Renal cortex interstitium (tissue), 11 donors: ENCODE results near the gene PAX7. TPM values are rescaled to one million over a fixed set of nuclear protein-coding genes. Genes with fewer than 3 reads are reported as not detected.
"Not testable (repeated sequence)": the region's sequence is repeated elsewhere in the genome, so short reads cannot be mapped to it uniquely, and the experiment has no call there.

Source experiments
- DNase-seq, 11 donors: peaks; one replicate each; pipeline ENCODE4 v3.0.0-alpha.2; 2013; ENCODE audit warnings: low read depth in 9 of 11, low spot score in 4 of 11; ENCODE audit errors: extremely low read depth in 1 of 11
- polyA plus RNA-seq, 3 donors: library from polyadenylated mRNA; unstranded; fragments of 120-200 nt; gene quantifications; one replicate each; pipeline ENCODE4 v1.2.1, GENCODE V29; 2013; ENCODE audit not compliant: insufficient read length in 3 of 3

Gene PAX7
- polyA plus RNA-seq, 3 donors, result 0.03 to 0.04 (median 0.03) TPM

DNA sequence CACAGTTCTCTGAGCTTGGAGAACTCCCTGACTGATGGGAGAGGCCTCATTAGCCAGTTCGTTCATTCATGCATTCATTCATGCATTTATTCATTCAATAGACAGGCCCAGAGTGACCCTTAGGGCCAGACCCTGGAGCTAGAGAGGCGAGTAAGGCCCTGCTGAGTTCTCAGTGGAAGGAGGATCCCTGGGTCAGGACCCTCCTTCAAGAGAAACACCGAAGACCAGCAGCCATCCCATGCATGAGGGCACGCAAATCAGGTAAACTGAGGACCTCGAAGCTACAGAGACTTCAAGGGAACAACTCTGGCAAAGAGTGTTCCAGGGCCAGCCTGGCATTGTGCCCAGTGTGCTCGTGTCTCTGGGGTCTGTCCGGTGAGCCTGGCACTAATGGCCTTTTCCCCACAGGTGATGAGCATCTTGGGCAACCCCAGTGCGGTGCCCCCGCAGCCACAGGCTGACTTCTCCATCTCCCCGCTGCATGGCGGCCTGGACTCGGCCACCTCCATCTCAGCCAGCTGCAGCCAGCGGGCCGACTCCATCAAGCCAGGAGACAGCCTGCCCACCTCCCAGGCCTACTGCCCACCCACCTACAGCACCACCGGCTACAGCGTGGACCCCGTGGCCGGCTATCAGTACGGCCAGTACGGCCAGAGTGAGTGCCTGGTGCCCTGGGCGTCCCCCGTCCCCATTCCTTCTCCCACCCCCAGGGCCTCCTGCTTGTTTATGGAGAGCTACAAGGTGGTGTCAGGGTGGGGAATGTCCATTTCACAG, 104.8 kb downstream of the PAX7 start:
- no peak for DNase-seq

DNA sequence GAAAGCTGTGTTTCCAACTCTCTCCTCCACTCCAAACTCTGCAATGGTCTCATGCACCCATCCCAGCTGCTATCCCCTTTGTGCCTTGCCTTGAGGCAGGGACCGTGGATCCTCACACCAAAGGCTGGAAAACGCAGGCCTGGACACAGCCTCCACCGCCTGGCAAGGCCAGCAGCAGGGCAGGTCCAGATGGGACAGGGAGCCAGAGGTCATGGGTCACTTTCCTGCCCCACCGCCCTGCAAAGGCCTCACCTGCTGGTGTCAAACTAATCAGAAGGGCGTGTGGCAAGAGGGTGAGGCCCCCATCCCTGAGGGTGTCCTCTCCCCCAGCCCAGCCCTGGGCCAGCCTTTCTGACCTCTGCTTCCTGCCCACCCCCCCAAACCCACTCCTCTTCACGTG, 106.3 kb downstream of the PAX7 start:
- DNase-seq, result no peak

DNA sequence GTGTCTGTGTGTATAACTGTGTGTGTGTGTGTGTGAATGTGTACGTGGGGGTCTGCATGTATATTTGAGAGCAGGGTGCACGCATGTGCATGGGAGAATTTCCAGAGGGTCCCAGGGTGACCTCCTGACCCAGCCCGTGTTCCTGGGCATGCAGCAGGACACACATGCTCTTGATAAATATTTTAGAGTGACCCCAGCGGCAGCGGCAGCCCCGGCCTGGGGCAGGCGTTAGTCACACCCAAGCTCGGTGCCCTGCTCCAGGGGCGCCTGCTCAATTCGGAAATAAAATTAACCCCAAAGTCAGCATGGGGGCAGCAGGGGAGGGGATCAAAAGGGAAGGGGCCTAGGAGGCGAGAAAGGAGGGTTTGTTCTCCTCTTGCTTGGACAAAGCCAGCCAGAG, 107.5 kb downstream of the PAX7 start:
- no peak for DNase-seq

DNA sequence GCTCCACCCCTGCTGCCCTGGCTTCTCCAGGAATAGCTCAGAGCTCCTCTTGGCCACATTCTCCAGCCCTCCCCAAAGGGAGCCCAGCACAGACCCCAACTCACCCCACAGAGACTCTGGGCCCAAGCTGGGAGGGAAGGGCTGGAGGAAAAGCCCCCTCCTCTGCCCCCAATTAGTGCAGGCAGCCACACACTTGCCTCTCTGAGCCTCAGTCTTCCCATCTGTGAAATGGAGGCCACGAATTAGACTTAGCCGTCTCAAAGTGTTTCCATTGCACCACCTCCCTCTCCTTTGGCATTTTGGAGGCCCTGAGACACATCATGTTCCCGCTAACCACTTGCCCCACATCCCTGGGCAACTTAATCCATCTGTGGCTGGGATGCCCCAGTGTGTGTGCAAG, 108.0 kb downstream of the PAX7 start:
- no peak for DNase-seq

DNA sequence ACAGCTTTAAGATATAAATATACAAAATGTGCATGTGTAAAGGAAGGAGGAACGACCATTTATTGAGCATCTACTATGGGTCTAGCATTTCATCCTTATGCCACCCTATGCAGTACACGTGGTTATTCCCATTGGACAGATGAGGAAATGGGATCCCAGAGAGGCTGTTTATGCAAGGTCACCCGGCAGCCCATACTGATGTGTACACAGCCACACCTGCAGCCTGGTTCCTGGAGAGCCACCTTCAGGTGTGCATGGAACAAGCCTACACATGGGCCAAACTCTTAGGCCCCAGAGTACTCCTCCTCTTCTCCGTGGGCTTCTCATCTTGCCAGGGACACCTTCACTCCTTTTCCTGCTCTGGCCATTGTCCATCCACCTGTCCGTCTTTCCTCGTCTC, 108.8 kb downstream of the PAX7 start:
- DNase-seq, result no peak

DNA sequence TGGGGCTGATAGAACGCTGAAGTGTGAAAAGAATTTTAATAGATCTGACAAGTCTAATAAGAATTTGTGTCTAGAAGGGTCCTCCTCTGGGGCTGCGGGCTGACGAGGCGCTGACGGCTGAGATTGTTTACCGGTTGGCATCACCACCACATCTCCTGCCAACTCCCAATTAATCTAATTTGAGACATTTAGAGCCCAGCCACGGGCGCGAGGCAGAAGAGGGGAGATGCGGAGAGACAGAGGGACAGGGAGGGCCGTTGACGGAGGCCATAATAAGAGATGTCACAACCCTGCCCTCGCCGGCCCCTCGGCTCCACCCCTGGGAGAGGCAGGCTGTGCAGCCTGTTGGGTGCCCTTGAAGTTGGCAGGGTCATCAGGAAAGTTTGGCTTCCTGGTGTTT, 109.3 kb downstream of the PAX7 start:
- DNase-seq, result no peak

DNA sequence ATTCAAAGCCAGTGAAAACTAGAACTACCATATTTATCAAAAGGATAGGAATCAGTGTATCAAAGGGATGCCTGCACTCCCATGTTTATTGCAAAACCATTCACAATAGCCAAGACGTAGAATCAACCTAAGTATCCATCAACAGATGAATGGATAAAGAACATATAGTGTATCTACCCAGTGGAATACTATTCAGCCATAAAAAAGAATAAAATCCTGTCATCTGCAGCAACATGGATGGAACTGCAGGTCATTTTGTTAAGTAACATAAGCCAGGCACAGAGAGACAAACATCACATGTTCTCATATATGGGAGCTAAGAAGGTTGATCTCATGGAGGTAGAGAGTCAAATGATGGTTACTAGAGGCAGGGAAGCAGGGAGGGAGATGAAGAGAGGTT, 110.0 kb downstream of the PAX7 start:
- no peak for DNase-seq

DNA sequence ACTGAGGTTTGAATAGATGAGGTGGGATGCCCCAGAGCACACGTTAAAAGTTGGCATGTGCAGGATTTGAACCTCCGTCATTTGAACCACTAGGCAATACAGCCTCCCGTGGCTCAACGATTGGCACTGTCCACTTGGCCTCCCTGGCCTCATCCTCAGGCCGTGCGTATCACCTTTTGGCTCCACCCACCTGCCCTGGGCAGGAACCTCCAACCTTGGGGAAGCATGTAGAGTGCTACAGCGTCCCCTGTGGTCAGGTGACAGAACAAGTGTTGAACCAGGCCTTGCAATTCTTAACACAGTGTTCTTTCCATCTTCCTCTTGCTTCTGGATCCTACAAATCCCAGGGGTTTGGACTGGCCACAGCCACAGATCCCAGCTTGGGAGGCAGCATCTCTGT, 112.6 kb downstream of the PAX7 start:
- no peak for DNase-seq

DNA sequence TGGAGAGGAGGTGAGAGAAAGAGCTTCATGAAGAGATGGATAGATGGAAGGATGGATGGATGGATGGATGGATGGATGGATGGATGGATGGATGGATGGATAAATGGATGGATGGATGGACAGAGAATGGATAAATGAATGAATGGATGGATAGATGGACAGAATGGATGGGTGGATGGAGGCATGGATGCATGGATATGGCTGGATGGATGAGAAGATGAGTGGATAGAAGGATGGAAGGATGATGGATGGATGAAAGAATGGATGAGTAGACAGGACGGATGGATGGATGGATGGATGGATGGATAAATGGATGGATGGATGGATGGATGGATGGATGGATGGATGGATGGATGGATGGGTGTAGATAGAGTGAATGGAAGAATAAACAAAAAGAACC, 113.7 kb downstream of the PAX7 start:
- DNase-seq, result not testable (repeated sequence)

DNA sequence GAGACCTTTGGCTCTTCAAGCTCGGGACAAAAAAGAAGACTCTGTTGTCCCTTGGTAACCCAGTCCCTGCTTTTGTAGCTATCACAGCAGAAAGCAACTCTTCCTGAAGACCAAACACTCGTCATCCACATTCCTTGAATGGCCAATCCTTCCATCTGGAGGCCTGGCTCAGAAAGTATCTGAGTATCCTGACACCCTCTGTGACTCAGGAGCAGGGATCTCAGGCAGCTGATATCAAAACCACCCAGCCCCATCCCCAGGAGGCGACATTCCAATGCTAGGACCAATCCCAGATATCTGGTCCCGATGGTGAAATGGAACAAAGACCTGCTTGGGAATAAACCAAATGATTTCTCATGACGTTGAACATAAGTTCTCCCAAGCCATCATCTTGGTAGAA, 116.3 kb downstream of the PAX7 start:
- no peak for DNase-seq

DNA sequence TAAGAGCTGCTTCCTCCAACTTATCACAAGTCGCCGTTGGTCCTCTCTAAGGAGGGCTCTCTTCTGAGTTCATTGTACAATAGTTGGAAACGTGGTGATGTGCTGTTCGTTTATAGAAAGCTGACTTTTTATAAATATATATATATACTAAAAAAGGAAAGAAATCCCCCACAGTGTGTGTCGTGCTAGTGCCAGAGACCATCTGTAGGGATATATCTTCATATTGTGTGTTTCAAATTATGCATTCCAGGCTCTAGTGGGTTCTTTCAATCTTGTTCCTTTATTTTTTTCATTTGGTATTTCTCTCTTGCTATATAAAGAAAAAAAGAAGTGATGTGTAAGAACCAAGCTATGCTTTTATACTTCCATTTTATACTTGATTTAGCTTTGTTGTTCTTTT, 117.0 kb downstream of the PAX7 start:
- no peak for DNase-seq

DNA sequence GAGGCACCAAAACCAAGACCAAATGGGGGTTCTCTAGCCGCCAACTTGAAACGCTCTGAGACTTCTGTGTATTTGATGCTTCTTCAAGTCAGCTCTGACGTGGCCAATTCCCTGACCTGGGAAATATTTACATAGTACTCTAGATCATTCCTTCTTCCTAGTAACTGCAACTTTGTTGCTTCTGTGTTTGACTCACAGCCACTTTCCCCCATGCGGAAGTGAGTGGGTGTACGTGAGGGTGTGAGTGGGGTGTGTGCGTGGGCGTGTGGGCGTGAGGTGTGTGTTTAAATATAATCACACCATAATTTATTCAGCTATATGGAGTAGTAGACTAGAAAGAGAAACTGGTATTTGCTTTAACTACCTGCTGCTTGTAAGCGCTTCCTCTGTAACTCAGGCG, 117.8 kb downstream of the PAX7 start:
- no peak for DNase-seq

DNA sequence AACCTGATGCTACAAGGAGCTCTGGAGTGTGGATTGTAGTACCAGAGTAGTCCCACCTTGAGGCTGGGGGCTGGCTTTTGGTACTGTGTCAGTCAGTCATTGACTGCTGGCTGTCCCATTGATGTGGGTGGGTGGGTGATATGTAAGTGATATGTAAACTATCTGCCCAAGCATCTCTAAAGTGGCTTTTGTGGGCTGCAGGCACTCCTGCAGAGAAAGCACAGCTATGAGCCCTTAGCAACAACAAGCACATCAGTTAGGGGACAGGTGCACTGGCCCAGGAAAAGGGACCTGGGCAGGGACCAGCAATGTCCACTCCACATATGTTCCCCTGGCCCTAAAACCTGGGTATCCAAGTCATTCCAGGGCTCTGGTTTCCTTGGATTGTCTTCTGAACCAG, 118.9 kb downstream of the PAX7 start:
- no peak for DNase-seq

DNA sequence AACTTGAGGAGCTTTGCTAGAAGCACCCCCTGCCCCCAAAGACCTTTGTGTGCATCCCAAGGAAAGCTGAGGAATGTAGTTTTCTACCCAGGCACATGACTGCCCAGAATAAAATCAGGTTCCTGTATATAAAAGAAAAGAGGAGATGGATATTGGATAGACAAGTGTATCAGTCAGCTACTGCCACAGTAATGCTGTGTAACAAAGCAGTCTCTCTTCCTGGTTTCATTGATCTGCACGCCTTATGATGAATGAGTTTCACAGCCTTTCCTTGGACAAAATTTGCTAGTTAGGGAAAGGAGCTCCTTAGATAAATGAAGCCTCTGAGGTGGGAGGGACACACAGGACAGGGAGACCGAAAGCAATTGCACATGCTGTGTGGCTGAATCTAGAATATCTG, 120.0 kb downstream of the PAX7 start:
- no peak for DNase-seq

DNA sequence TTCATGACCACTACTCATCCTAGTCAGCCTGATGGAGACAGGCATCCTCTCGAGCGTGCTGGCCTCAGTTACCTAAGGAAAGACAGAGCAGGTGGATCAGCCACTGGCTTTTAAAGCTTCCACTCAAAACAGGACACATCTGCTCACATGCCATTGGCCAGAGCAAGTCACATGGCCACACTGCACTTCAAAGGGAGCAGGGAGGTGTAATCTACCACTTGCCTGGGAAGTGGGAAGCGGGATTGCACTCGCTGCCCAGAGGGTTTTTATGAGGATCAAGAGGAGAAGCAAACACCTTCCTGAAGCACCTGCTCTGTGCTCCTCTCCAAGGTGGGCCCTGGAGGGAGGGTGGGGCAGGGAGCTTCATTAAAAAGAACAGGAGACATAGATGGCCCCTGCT, 120.8 kb downstream of the PAX7 start:
- DNase-seq, result no peak

DNA sequence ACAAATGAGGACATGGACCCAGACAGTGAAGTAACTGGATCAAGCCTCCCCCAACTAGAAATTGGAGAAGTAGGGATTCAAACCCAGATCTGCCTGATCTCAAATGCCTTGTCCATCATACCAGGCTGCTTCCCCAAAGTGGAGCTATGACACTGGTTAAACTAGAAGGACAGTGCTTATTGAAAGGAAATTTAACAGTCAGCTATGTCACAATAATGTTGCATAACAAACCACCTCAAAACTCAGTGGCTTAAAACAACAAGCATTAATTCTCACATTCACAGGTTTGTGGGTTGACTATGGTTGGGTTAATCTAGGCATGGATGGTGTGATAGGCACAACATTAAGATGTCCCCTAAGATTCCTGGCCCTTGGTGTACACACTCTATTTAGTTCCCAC, 121.8 kb downstream of the PAX7 start:
- DNase-seq, result no peak

DNA sequence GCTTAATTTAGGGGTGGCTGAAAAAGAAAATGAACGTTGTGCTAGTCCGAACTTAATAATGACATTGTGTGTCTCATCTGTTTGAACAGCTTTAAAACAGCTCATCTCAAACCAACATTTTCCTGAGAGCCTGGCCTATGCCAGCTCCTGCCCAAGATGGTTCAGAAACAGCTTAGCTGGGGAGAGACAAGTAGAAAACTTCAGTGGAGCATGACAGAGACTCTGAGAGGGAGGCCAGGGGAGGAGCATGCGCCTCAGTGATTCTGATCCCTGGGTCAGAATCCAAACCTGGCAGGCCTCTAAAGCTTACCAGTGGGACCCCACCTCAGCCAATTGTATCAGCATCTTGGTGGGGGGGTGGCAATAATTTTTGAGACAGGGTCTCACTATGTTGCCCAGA, 129.5 kb downstream of the PAX7 start:
- DNase-seq, result no peak

DNA sequence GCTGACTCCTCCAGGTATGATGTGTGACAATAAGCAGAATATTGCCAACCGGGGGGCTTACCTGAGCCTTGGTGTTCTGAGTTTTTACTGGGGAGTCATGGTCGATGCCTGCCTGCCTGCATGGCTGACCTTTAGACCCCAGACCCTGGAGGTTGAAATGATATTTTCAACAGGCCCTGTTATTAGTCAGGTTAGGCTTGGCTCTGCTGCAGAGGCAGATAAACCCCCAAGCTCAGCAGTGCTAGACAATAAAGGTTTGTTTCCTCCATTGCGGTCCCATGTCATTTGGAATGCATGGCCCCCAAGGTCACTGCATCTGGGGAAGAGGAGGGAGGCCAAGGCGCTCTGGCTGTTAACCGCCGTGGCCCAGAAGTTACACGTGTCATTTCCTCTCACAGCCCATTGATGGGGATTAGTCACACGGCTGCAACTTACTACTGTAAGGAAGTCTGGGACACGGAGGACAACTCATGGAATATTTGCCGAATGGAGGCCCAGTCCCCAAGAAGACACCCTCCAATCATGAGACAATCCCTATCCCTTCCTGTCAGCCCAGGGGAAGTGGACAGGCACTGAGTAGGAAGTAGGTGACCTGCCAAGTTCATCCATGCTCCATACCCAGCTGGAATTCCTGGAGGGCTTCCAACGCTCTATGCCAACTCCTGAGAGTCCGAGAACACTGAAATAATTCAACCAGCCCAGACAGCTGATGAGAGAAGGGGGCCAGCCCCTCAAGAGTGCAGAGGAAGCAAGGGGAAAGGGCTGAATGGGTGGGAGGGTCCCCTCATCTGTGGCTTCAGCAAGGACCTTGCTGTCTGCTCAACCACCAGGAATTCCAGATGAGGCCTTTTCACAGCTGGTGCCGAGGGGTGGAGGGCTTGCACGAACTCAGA, 131.5 kb downstream of the PAX7 start:
- no peak for DNase-seq

DNA sequence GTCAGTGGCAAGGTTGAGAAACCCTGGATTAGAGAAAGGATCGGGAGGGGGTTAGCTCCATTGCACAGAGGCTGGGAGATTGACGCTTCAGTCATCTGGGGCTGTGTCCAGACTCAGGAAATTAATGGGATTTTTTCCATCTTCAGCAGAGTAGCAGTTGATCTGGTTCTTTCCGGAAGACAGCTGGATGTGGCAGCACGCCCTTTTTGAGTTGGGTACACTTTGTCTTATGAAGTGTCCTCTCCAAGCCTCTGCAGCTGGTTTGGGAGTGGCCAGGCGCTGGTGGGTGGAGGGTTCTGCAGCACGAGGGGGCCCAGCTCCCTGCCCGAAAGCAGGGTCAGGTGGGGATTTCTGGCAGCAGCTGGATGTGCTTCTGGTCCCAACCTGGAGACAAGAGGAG, 133.7 kb downstream of the PAX7 start:
- no peak for DNase-seq

DNA sequence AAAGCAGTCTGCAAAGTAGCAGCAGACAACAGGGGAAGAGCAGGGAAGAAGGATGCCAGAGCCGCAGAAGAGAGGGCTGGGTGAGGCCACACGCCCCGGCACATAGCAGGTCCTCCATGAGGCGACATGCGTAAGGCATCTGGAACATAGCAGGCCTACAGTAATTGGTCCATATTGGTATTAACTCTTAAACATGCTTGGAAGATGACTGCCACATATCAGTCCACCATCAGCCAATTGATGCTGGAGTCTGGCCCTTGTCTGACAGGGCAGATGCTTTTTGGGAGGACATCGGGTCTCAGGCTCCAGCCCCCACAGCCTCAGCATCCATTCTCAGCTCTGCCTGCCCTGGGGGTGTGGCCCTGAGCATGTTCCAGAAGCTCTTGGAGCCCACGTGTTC, 135.1 kb downstream of the PAX7 start:
- DNase-seq, result no peak

DNA sequence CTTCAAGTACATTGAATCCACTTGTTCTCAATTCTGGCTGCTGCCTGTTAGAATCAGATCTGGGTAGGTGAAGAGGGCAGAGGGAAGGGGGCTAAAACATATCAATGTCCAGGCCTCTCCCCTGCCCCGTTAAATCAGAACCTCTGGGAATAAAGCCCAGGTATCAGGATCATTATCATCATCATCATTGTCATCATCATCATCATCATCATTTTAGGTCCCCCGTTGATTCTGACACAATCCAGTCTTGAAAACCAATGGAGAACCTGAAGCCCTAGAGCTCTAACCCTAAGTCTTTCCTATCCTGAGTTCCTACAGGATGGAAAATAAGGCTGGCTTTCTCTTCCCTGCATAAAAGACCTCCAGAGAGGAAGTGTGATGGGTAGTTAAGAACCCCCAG, 135.7 kb downstream of the PAX7 start:
- no peak for DNase-seq
